DMS153 treated with DMSO at 0.1 percent for 48 hours (cell line): ENCODE data around the gene DTNBP1.
"Not testable (repeated sequence)": the region's sequence is repeated elsewhere in the genome, so short reads cannot be mapped to it uniquely, and the experiment has no call there.

Experiments used
- DNase-seq: peaks from one replicate; lab custom pipeline; 2025; ENCODE audit not compliant: unreplicated experiment; lab: John Stamatoyannopoulos, UW

Gene DTNBP1

DNA sequence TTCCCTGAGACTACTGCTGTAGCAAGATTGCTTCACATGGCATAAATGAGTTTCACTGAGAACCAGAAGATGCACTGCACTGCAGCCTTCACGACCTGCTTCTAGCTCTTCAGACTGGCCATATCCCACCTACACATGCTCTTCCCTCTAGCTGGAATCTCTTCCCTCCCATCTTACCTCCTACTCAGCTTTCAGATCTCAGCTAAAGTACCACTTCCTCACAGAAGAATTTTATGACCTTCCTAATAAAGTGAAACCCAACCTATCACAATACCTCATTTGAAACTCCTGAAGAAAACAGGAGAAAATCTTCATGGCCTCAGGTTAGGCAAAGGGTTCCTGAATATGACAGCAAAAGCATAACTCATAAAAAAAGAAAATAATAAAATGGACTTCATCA, 99.9 kb downstream of the DTNBP1 start:
- DNase-seq = no peak

DNA sequence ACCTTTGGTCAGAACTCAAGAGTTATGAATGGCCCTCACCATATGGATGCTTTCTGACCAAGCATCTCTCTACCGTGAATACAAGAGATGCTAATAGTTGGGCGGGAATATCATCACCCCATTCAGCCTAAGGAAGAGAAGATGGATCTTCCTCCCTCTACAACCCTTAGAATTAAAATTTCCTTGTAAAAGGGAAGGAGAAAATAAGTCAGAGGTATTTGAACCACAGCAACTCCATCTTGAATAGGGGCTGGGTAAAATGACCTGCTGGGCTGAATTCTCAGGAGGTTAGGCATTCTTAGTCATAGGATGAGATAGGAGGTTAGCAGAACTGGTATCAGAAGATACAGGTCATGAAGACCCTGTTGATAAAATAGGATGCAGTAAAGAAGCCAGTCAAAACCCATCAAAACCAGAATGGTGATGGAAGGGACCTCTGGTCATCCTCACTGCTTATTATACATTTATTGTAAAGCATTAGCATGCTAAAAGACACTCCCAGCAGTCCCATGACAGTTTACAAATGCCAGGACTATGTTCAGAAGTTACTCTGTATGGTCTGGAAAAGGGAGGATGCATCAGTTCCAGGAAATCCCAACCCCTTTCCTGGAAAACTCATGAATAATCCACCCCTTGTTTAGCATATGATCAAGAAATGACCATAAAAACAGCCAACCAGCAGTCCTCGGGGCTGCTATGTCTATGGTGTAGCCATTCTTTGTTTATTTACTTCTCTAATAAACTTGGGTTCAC, 101.2 kb downstream of the DTNBP1 start:
- no peak for DNase-seq

DNA sequence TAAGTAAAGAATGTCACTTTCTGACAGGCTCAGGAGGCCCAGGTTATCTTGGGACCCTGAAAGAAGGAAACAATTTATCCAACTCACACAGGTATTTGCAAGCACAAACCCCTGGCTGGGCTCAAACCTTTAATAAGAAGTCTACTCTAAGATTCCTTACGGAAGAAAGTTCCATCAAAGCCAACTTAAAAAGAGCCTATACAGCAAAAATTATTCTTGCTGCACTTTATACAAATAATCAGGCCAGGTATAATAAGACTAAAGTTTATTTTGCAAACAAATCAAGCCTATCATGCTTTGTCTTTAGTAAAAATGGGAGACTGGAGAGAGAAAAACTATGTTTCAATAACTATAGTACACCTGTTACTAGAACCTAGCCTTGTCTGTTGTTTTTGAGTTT, 102.1 kb downstream of the DTNBP1 start:
- DNase-seq = no peak

DNA sequence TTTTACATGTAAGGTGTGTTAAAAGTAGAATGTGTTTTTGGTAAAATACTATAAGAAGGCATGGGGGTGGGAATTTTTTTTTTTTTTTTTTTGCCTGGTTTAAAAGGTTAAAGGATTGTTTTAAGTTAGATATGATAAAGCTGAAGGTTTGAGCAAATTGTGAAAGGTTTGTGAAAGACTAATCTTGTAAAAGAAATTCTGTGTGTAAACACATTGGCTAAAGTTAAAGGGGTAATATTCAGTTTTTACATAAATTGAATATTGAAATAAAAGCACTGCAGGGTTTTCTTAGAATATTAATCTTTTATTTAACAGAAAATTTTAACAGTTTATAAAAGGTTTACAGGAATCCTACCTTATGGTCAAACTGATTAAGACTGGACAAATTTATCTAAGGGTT, 105.7 kb downstream of the DTNBP1 start:
- DNase-seq = no peak

DNA sequence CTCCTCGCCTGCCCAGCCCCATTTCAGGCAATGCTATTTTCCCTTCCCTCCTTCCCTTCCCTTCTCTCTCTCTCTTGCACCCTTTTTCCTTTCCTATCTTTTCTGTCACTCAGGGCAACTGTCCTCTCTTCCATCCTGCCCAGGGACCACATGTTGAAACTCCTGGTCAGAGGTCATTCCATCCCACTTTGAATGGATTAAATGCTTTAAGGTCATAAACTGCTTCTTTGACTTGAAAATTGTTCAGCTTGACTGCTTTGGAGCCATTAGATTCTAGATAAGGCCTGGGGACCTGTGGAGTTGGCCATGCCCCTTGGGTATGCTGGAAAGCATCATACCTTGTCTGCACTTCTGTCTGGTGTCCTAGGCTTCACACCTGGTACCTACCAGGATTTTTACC, 106.1 kb downstream of the DTNBP1 start:
- no peak for DNase-seq

DNA sequence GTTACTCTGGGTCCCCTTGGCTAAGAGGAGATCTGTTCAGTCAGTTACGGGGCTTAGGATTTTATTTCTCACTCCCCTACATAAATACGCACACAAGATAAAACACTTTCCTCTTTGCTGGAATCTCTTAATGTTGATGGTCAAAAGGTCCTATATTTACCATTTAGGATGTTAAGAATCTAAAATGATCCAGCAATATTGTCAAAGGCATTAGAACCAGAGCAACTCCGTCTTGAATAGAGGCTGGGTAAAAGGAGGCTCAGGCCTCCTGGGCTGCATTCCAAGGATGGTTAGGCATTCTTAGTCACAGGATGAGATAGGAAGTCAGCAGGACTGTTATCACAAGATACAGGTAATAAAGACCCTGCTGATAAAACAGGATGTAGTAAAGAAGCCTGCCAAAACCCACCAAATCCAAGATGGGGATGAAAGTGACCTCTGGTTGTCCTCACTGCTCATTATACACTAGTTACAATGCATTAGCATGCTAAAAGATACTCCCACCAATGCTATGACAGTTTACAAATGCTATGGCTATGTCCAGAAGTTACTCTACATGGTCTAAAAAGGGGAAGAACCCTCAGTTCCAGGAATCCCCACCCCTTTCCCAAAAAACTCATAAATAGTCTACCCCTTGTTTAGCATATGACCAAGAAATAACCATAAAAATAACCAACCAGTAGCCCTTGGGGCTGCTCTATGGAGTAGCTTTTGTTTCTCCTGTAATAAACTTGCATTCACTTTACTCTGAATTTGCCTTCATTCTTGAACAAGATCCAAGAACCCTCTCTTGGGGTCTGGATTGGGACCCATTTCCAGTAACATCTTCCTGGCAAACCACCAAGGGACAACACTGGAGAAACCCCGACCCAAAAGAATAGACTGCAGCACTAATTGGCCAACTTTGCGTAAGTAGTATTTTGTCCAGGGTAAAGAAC, 107.5 kb downstream of the DTNBP1 start:
- DNase-seq = no peak

DNA sequence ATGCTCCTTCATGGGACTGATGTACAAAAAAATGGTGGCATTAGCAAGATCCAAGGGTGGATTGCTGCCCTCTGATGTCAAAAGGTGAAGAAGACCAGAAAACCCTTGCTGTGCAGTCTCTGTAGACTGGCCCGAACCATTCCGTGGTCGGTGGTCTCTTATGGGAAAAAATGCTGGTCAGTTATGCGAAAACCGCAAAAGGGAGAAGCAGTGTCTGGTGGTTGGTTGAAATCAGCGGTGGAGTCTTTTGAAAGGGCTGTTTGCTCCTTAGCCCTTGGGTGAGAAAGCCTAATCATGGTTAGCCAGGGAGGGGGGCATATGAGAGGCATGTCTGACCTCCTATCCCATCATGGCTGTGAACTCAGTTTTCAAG, 108.1 kb downstream of the DTNBP1 start:
- no peak for DNase-seq

DNA sequence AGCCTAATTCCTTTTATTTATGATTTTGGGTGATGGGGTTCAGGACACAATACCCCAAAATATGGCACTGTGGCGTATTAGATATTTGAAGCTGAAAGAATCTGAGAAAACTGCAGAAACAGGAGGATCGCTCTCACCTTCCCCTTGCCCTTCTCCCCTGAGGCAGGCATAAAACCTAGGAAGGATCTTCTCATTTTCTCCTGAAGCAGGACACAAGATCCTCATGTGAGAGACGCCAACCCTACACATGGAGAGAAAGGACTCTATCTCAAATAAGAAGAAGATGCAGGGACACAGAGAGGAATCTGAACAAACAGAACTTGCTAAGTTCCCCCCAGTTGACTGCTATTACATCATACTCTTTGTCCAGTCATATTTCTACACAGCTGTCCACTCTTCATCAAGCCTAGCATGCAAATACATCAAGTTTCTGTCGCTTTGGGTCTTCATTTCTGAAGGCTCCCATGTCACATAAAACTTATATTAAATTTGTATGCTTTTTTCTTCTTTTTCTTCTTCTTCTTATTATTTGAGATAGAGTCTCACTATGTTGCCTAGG, 109.0 kb downstream of the DTNBP1 start:
- DNase-seq = no peak

DNA sequence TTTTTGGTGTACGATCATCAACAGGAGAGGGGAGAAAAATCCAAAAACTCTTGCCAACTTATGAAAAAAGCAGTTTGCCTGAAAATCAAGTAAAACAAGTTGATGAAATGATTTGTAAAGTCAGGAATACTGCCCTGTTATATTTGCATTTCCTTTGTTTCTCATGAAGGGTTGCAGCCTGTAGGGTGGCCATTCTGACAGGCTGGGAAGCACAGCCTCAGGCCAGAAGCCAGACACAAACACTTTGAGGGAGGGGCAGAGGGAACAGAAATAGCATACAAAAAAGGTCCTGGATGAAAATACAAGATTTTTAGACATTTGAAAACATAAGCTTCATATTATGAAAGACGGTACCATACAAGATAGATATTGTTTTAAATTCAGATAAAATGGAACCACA, 109.8 kb downstream of the DTNBP1 start:
- DNase-seq = no peak

DNA sequence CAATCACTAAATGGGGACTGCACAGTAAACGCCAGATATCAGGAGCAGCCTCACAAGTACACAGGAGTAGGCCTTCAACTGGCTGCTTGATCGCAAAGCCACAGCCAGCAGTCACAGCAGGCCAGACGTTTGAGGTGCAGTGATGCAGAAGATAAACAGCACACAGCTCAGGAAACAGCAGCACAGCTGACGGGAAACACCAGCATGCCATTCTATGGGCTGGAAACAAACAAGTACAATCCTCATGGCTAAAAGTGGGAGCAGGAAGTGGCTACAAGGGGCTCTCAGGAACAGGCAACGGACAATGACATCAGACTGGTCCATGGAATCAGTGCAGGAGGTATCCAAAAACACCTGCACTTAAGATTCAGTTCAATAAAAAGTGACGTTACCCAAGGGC, 111.0 kb downstream of the DTNBP1 start:
- no peak for DNase-seq

DNA sequence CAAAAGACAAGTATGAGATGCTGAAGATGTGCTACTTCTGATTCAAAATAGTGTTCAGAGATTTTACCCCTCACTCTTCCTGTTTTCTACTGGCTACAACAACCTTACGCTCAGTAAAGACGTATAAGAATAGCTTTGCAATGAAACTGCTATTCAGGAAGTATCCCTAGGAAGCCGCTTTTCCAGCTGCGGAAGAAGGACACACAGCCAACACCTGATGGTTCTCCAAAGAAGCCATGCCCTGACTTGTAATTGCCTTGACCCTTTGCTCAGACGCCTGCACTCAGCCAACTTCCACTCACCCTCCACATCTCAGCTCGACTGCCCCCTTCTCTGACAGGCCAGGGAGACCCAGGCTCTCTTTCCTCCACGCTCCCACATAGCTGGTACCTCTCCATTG, 111.6 kb downstream of the DTNBP1 start:
- DNase-seq = no peak

DNA sequence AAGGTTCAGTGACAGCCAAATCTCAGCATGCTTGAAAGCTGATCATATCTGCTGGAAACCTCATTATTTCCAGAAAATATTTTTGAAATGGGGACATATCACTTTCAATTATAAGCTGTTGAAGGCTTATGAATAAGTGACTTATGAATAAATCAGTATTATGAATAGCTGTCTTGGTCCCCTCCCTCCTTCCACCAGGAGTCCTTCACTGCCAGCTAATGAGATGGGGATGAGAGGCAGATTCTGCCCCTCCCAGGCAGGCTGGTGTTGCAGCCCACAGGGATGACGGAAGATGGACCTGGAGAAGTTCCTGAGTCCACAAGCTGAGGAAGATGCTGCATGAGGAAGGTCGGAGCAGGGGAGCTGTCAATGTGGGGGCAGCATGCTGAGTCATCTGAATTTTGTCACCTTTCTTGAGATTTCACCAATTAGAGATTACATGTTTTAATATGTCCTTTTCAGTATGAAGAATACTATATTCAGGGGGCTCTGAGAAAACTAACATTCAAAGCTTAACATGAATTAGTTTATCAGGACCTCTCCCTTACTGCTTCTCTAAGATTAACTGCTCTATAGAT, 112.2 kb downstream of the DTNBP1 start:
- DNase-seq = no peak

DNA sequence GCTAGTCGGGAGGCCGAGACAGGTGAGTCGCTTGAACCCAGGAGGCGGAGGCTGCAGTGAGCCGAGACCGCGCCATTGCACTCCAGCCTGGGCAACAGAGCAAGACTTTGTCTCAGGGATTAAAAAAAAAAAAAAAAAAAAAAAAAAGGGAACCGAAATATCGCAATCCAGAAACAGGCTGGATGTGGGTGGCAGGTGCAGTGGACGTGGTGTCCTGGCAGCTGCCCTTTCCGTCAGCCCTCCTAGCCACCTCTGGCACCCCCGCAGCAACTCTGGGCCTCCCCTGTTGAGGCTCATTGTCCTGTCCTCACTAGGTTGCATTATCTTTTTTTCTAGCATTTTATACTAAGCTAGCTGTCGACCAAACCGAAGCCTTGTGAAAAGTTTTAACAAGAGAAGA, 113.5 kb downstream of the DTNBP1 start:
- no peak for DNase-seq

DNA sequence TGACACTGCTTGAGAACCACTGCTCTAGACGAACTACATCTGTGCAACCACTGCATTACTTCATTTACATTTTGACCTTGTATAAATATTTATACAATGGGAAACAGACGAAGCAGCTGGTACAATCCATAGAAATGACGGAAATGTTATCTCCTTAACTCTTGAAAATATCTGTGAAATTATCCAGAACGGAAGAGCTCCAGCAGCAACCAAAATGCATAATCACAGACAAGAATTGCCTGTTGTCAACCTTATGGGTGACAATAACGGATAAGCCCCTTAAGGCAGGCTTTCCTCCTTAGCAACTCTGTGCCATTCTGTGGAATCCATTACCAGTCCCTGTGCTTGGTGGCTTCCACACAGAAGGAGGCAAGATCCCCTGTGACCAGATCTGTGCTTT, 115.4 kb downstream of the DTNBP1 start:
- DNase-seq = no peak

DNA sequence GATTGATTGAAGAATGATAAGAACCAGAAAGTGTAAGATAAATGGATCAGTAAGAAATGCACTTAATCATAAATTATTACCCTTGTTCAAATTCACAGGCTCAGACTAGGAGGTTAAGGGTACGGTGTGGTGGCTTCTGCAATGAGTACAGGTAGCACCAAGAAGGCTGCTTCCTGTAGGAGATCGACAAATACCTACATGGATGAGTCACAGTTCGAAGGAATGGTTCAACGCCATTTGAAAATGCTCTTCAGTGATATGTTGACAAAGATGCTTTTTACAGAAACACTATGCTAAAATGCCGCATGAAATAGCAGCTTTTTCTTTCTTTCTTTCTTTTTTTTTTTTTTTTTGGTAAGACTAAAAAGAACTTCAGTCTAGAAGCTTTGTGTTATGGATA, 116.2 kb downstream of the DTNBP1 start:
- DNase-seq = no peak

DNA sequence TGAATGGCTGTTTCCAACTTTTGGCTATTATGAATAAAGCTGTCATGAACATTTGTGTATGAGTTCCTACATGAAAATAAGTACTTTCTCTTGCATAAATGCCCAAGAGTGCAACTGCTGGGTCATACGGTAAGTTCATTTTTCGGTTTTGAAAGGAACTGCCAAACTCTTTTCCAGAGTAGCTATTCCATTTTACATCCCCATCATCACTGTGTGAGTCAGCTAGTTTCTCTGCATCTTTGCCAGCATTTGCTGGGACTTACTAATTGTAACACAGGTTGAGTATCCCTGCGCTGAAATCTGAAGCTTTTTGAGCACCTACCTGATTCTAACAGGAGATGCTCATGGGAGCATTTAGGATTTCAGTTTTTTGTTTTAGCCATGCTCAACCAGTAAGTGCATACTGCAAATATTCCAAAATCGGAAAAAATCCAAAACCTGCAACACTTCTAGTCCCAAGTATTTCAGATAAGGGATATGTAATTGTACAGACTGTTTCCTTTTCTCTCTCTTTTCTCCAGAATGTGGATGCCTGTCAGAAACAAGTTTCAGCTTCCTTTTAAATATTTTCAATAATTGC, 118.4 kb downstream of the DTNBP1 start:
- DNase-seq = no peak

DNA sequence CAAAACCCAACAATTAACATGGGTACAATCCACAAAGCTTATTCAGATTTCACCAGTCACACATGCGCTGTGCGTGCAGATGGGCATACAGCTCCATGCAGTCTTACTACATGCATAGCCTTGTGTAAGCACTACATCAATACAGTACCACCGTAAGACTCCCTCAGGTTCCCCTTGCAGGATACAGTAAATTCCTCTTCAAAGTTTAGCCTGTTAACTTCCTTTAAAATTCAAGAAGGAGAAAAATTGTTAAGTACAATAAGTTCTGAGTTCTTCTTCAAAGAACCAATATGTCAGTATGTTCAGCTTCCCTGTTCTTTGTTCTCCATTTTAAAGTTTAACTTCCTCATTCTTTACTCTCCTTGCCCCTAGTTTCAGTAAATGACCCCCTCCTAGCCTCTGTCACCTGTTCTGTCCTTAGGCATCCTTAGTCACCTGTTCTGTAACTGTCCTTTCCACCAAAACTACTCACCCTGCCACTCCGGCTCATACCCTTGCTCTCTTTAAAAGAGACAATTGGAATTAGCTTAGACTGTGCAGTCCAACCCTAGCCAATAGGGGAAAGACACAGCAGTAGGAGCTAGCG, 119.4 kb downstream of the DTNBP1 start:
- DNase-seq = not testable (repeated sequence)

DNA sequence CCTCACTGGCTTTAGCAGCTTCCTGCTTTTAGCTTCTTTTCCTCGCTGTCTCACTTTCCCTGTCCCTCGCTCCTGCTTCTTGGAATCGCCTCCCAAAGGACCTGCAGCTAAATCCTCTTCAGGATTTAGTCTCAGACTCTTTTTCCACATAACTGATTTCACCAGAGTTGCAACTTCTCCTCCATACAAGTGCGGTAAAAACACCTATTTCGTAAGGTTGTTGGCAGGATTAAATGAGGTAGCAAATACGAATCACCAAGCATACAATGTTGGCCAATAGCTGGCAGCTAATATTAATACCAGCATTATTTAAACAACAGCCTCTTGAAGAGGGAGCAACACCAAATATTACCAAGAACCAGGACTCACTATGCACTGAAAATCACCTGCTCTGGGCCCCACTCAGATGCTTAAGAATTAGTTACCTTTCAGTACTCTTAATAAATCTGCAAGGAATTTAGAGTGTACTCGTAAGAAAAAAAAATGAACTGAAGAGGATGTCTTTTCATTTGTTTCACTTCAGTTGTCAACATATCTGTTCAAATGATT, 123.0 kb downstream of the DTNBP1 start:
- DNase-seq = no peak

DNA sequence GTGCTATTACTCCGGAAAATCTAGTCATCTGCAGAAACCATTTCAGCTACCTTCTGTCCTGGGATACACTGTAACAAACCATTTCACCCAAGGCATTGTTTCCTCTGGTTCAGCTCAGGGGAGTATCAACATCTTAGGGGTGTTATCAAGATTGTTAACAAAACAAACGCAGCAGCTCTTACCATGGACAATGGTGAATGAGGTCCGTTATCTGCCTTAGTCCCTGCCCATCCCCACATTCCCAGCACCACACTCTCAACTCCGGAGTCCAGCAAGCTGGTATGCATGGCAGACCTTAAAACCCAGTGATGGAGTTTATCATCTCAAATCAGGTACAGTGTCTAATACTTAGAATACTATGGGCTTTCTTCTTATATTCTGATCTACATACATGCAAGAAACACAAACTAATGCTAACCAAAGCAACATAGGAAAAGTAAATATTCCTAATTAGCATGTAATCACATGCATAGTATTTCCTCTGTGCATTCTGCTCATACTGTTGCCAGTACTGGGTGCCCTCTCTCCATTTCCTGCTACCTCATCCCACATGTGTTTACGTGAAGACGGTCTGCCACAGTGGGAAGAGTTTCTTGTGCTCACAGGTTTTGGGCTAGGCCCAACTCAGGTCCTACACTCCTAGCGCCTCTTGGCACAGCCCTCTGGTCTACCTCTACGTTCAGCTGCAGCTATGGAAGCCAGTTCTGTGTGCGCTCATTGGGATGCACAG, 123.9 kb downstream of the DTNBP1 start:
- DNase-seq = no peak

DNA sequence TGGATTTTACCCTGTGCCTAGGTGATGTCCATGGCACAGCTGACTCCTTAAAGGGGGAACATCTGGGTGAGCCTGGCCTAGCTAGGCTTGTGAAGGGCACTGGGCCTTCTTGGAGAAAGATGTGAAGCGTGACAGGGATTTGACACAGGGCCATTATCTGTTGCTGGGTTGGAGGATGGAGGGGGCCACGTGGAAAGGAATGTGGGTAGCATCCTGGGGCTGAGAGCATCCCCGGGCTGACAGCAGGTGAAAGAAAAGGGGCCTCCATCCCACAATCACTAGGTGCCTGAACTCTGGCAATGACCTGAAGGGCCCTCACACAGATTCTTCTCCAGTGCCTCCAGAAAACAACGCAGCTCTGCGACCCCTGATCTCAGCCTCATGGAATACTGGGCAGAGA, 124.7 kb downstream of the DTNBP1 start:
- no peak for DNase-seq
